Stimulated activated CD8-positive, alpha-beta memory T cell treated with anti-CD3 and anti-CD28 coated beads, Interleukin-4, amount 100 ng/mL, for 1 hour (primary cell): ENCODE data around the gene COL5A2.

ENCODE experiments used
- DNase-seq, 2 donors: peaks; one replicate each; pipeline ENCODE4 v3.0.0-alpha.2; 2020; ENCODE audit warnings: low read depth in 2 of 2, low spot score in 1 of 2

The COL5A2 gene

GRCh38 chr2:189179570-189179950 is at the start of gene COL5A2:
Gene COL5A2, minus strand, starts transcription at chr2:189179761. Its CDS starts 157 bp downstream, at chr2:189179604.
- no peak for DNase-seq

GRCh38 chr2:189226017-189226416 is 46.5 kb upstream of the COL5A2 start:
- DNase-seq, result no peak

- no peak for DNase-seq
Measured at GRCh38 chr2:189225032-189225431, 45.5 kb upstream of the COL5A2 start.

- DNase-seq, result no peak
Measured at GRCh38 chr2:189222468-189223105, 43.0 kb upstream of the COL5A2 start.

- no peak for DNase-seq
Measured at GRCh38 chr2:189221811-189222467, 42.4 kb upstream of the COL5A2 start.

GRCh38 chr2:189218236-189218635 is 38.7 kb upstream of the COL5A2 start:
- DNase-seq, result no peak

GRCh38 chr2:189217541-189217940 is 38.0 kb upstream of the COL5A2 start:
- DNase-seq, result no peak

GRCh38 chr2:189217051-189217450 is 37.5 kb upstream of the COL5A2 start:
- no peak for DNase-seq

- no peak for DNase-seq
Measured at GRCh38 chr2:189214484-189214883, 34.9 kb upstream of the COL5A2 start.

GRCh38 chr2:189213250-189213649 is 33.7 kb upstream of the COL5A2 start:
- DNase-seq, result no peak

GRCh38 chr2:189210250-189211087 is 30.9 kb upstream of the COL5A2 start:
- no peak for DNase-seq

GRCh38 chr2:189208254-189208653 is 28.7 kb upstream of the COL5A2 start:
- no peak for DNase-seq

- no peak for DNase-seq
Measured at GRCh38 chr2:189204322-189204941, 24.9 kb upstream of the COL5A2 start.

- no peak for DNase-seq
Measured at GRCh38 chr2:189203177-189203799, 23.7 kb upstream of the COL5A2 start.

- no peak for DNase-seq
Measured at GRCh38 chr2:189199797-189200196, 20.2 kb upstream of the COL5A2 start.

GRCh38 chr2:189192766-189193165 is 13.2 kb upstream of the COL5A2 start:
- DNase-seq, result no peak

GRCh38 chr2:189191766-189192165 is 12.2 kb upstream of the COL5A2 start:
- no peak for DNase-seq

- no peak for DNase-seq
Measured at GRCh38 chr2:189190685-189191084, 11.1 kb upstream of the COL5A2 start.

GRCh38 chr2:189188115-189188805 is 8.7 kb upstream of the COL5A2 start:
- DNase-seq, result no peak

- DNase-seq, result no peak
Measured at GRCh38 chr2:189183170-189183569, 3.6 kb upstream of the COL5A2 start.

- DNase-seq, result no peak
Measured at GRCh38 chr2:189181706-189182105, 2.1 kb upstream of the COL5A2 start.
